Measurements from ENCODE around the gene FTCDNL1. TPM values are rescaled to one million over a fixed set of nuclear protein-coding genes. Genes with fewer than 3 reads are reported as not detected.
A peak's percentile ranks its signal among the peaks of the same experiment; 100 is the strongest.

FTCDNL1 gene
- total and polyA plus RNA-seq, 2 experiments from 2014 or later: 1.4 to 6.1 TPM

- Histone ChIP-seq H3K27ac (peak overlapping the region; percentile 5), H3K36me3 (replicated peaks; ENCODE audit: insufficient read depth, low read depth) (no peaks in the 10 kb centered on the region), H3K4me1 (ENCODE audit: insufficient read depth) (peaks cover 5% of the 10 kb centered on the region), H3K9me3 (ENCODE audit: low read depth) (no peaks in the 10 kb centered on the region), H3K4me2 (no peak overlapping the region), H3K27me3 (no peaks in the 10 kb centered on the region), H2AFZ (no peak overlapping the region), H3K9me2 (replicated peaks; ENCODE audit: insufficient read depth) (no peaks in the 10 kb centered on the region), H3K79me2 (no peaks in the 10 kb centered on the region), H3K4me3 (no peak overlapping the region), H4K20me1 (ENCODE audit: insufficient read depth, poor library complexity, severe bottlenecking) (no peaks in the 10 kb centered on the region)
- DNase-seq (ENCODE audit: low spot score): no peak
- TF ChIP-seq EZH2phosphoT487 (IDR thresholded peaks at IDR 0.05; ENCODE audit: low read depth, severe bottlenecking, unreplicated experiment): no peak
- TF ChIP-seq, protein P1, sequence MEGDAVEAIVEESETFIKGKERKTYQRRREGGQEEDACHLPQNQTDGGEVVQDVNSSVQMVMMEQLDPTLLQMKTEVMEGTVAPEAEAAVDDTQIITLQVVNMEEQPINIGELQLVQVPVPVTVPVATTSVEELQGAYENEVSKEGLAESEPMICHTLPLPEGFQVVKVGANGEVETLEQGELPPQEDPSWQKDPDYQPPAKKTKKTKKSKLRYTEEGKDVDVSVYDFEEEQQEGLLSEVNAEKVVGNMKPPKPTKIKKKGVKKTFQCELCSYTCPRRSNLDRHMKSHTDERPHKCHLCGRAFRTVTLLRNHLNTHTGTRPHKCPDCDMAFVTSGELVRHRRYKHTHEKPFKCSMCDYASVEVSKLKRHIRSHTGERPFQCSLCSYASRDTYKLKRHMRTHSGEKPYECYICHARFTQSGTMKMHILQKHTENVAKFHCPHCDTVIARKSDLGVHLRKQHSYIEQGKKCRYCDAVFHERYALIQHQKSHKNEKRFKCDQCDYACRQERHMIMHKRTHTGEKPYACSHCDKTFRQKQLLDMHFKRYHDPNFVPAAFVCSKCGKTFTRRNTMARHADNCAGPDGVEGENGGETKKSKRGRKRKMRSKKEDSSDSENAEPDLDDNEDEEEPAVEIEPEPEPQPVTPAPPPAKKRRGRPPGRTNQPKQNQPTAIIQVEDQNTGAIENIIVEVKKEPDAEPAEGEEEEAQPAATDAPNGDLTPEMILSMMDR (IDR thresholded peaks at IDR 0.05; ENCODE audit: poor library complexity): no peak
- no peak for TF ChIP-seq EZH2 (IDR thresholded peaks at IDR 0.05; ENCODE audit: borderline replicate concordance)
Observed at GRCh38 chr2:199814817-199815211, 36.2 kb downstream of the FTCDNL1 start.

GRCh38 chr2:199814101-199814816, 36.7 kb downstream of the FTCDNL1 start:
- Histone ChIP-seq H4K20me1 (ENCODE audit: insufficient read depth, poor library complexity, severe bottlenecking) (no peaks in the 10 kb centered on the region), H3K27me3 (no peaks in the 10 kb centered on the region), H3K27ac (peak overlapping the region; percentile 5)

GRCh38 chr2:199812493-199812892, 38.5 kb downstream of the FTCDNL1 start:
- no peak overlapping the region for H3K27ac ChIP-seq

More at GRCh38 chr2:199814101-199814816, 36.7 kb downstream of the FTCDNL1 start:
- no peak overlapping the region for H3K4me3 ChIP-seq
- H3K79me2 ChIP-seq: no peaks in the 10 kb centered on the region
- no peak overlapping the region for H3K4me2 ChIP-seq
- 63% methylated on average over 6 of the region's 6 CpGs for WGBS (ENCODE audit: low lambda C conversion rate, missing lambda C conversion rate)
- DNase-seq (ENCODE audit: low spot score): no peak
- no peaks in the 10 kb centered on the region for H3K9me2 ChIP-seq (replicated peaks; ENCODE audit: insufficient read depth)
- H3K9me3 ChIP-seq (ENCODE audit: low read depth): no peaks in the 10 kb centered on the region
- TF ChIP-seq, protein P1 (IDR thresholded peaks at IDR 0.05; ENCODE audit: poor library complexity): no peak
- TF ChIP-seq EZH2 (IDR thresholded peaks at IDR 0.05; ENCODE audit: borderline replicate concordance) (no peak), EZH2phosphoT487 (IDR thresholded peaks at IDR 0.05; ENCODE audit: low read depth, severe bottlenecking, unreplicated experiment) (no peak)
- no peak overlapping the region for H2AFZ ChIP-seq
- H3K4me1 ChIP-seq (ENCODE audit: insufficient read depth): peaks cover 5% of the 10 kb centered on the region
- H3K36me3 ChIP-seq (replicated peaks; ENCODE audit: insufficient read depth, low read depth): no peaks in the 10 kb centered on the region

DNA sequence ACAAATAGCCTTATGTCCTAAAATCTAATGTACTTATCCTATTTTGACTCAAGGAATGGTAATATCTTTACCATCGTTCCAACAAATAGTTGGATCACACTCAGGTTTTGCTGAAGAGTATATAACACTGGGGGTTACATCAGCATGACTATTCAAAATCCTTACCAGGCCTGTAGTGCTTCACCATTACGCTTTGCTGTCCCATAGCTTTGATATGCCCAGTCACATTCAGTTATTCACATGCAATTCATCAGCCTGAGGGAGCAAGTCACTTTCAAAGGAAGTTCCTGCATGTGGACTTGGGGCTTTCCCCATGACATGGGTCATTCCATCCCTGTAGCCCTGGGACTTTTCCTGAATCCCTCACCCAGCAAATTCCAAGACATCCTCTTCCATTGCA, 39.6 kb downstream of the FTCDNL1 start:
- Histone ChIP-seq H3K4me2 (no peak overlapping the region), H3K4me1 (ENCODE audit: insufficient read depth) (peaks cover 7% of the 10 kb centered on the region), H3K36me3 (replicated peaks; ENCODE audit: insufficient read depth, low read depth) (no peaks in the 10 kb centered on the region), H4K20me1 (ENCODE audit: insufficient read depth, poor library complexity, severe bottlenecking) (no peaks in the 10 kb centered on the region), H3K27ac (no peak overlapping the region), H3K9me3 (ENCODE audit: low read depth) (no peaks in the 10 kb centered on the region), H2AFZ (no peak overlapping the region), H3K4me3 (no peak overlapping the region), H3K27me3 (no peaks in the 10 kb centered on the region), H3K79me2 (no peaks in the 10 kb centered on the region), H3K9me2 (replicated peaks; ENCODE audit: insufficient read depth) (no peaks in the 10 kb centered on the region)
- no peak for DNase-seq (ENCODE audit: low spot score)
- 97% methylated on average over 2 of the region's 2 CpGs for WGBS (ENCODE audit: low lambda C conversion rate, missing lambda C conversion rate)
- TF ChIP-seq EZH2phosphoT487 (IDR thresholded peaks at IDR 0.05; ENCODE audit: low read depth, severe bottlenecking, unreplicated experiment) (no peak), EZH2 (IDR thresholded peaks at IDR 0.05; ENCODE audit: borderline replicate concordance) (no peak)
- TF ChIP-seq, protein P1 (IDR thresholded peaks at IDR 0.05; ENCODE audit: poor library complexity): no peak

More at GRCh38 chr2:199812493-199812892, 38.5 kb downstream of the FTCDNL1 start:
- Histone ChIP-seq H3K9me3 (ENCODE audit: low read depth) (no peaks in the 10 kb centered on the region), H2AFZ (no peak overlapping the region), H3K4me1 (ENCODE audit: insufficient read depth) (peaks cover 5% of the 10 kb centered on the region), H3K4me2 (no peak overlapping the region), H3K9me2 (replicated peaks; ENCODE audit: insufficient read depth) (no peaks in the 10 kb centered on the region), H4K20me1 (ENCODE audit: insufficient read depth, poor library complexity, severe bottlenecking) (no peaks in the 10 kb centered on the region), H3K79me2 (no peaks in the 10 kb centered on the region), H3K36me3 (replicated peaks; ENCODE audit: insufficient read depth, low read depth) (no peaks in the 10 kb centered on the region), H3K27me3 (no peaks in the 10 kb centered on the region), H3K4me3 (no peak overlapping the region)
- 84% methylated on average over 8 of the region's 8 CpGs for WGBS (ENCODE audit: low lambda C conversion rate, missing lambda C conversion rate)
- no peak for DNase-seq (ENCODE audit: low spot score)
- no peak for TF ChIP-seq EZH2phosphoT487 (IDR thresholded peaks at IDR 0.05; ENCODE audit: low read depth, severe bottlenecking, unreplicated experiment)

Measured in hepatocyte (in vitro differentiated cells).